Trophoblast cell (in vitro differentiated cells and primary cell): ENCODE results near the gene SMIM11. TPM values are rescaled to one million over a fixed set of nuclear protein-coding genes. Genes with fewer than 3 reads are reported as not detected.
"Not testable (repeated sequence)": the region's sequence is repeated elsewhere in the genome, so short reads cannot be mapped to it uniquely, and the experiment has no call there.

Source experiments
- DNase-seq, 2 donors: peaks; one replicate each; pipeline ENCODE4 v3.0.0-alpha.2; 2016
- H2AFZ ChIP-seq: 2 replicates; pipeline ENCODE4 v1.6.1; 2013; ENCODE audit warnings: low read length, moderate library complexity, mild to moderate bottlenecking; ENCODE audit not compliant: insufficient read depth, poor library complexity
- H2AK5ac ChIP-seq: 2 replicates; pipeline ENCODE4 v1.6.1; 2013; ENCODE audit warnings: mild to moderate bottlenecking, low read length
- H2BK120ac ChIP-seq: 2 replicates; pipeline ENCODE4 v1.6.1; 2013; ENCODE audit warnings: low read length, mild to moderate bottlenecking, moderate library complexity; ENCODE audit not compliant: insufficient read depth, poor library complexity
- H2BK12ac ChIP-seq: 2 replicates; pipeline ENCODE4 v1.6.1; 2013; ENCODE audit warnings: mild to moderate bottlenecking, low read length, moderate library complexity
- H2BK5ac ChIP-seq: 2 replicates; pipeline ENCODE4 v1.6.1; 2013; ENCODE audit warnings: low read length, low read depth, moderate library complexity, mild to moderate bottlenecking; ENCODE audit not compliant: poor library complexity
- H3K14ac ChIP-seq: 2 replicates; pipeline ENCODE4 v1.6.1; 2013; ENCODE audit warnings: mild to moderate bottlenecking, low read length
- H3K18ac ChIP-seq: 2 replicates; pipeline ENCODE4 v1.6.1; 2013; ENCODE audit warnings: mild to moderate bottlenecking, low read length
- H3K23ac ChIP-seq: 2 replicates; pipeline ENCODE4 v1.6.1; 2013; ENCODE audit warnings: low read length
- H3K27ac ChIP-seq: 2 replicates; pipeline ENCODE4 v1.5.1; 2013; ENCODE audit warnings: low read depth, mild to moderate bottlenecking, inconsistent platforms, low read length, moderate library complexity
- H3K27me3 ChIP-seq: 2 replicates; pipeline ENCODE4 v1.6.1; 2013; ENCODE audit warnings: inconsistent platforms, mild to moderate bottlenecking, low read length, moderate library complexity; ENCODE audit not compliant: insufficient read depth
- H3K36me3 ChIP-seq, 2 experiments: 1 replicate in 1 of 2; 2 replicates in 1 of 2; pipeline ENCODE4 v1.6.1; 2013; ENCODE audit warnings: low read length in 2 of 2, mild to moderate bottlenecking in 2 of 2, moderate library complexity in 1 of 2; ENCODE audit not compliant: insufficient read depth in 2 of 2, control insufficient read depth in 1 of 2
- H3K4ac ChIP-seq: 2 replicates; pipeline ENCODE4 v1.6.1; 2013; ENCODE audit warnings: low read depth, mild to moderate bottlenecking, low read length, moderate library complexity
- H3K4me1 ChIP-seq, 2 experiments: 1 replicate in 1 of 2; 2 replicates in 1 of 2; pipeline ENCODE4 v1.6.1; 2013; ENCODE audit warnings: low read length in 2 of 2, mild to moderate bottlenecking in 2 of 2, moderate library complexity in 1 of 2; ENCODE audit not compliant: insufficient read depth in 2 of 2, control insufficient read depth in 1 of 2
- H3K4me2 ChIP-seq: 2 replicates; pipeline ENCODE4 v1.6.1; 2013; ENCODE audit warnings: inconsistent platforms, mild to moderate bottlenecking, low read length, moderate library complexity
- H3K4me3 ChIP-seq: 2 replicates; pipeline ENCODE4 v1.5.1; 2013; ENCODE audit warnings: mild to moderate bottlenecking, low read depth, low read length, inconsistent platforms
- H3K79me1 ChIP-seq: one replicate; pipeline ENCODE4 v1.6.1; 2013; ENCODE audit warnings: low read length
- H3K79me2 ChIP-seq: 2 replicates; pipeline ENCODE4 v1.6.1; 2013; ENCODE audit warnings: low read length, mild to moderate bottlenecking; ENCODE audit not compliant: control insufficient read depth, insufficient read depth, poor library complexity
- H3K9ac ChIP-seq: 2 replicates; pipeline ENCODE4 v1.6.1; 2013; ENCODE audit warnings: mild to moderate bottlenecking, low read length
- H3K9me3 ChIP-seq: 2 replicates; pipeline ENCODE4 v1.6.1; 2013; ENCODE audit warnings: low read depth, mild to moderate bottlenecking, control low read depth, inconsistent platforms, low read length; ENCODE audit not compliant: insufficient read depth
- H4K12ac ChIP-seq: 2 replicates; pipeline ENCODE4 v1.6.1; 2013; ENCODE audit warnings: low read depth, mild to moderate bottlenecking, low read length, moderate library complexity
- H4K8ac ChIP-seq: 2 replicates; pipeline ENCODE4 v1.6.1; 2013; ENCODE audit warnings: low read depth, mild to moderate bottlenecking, low read length, moderate library complexity
- H4K91ac ChIP-seq: one replicate; pipeline ENCODE4 v1.6.1; 2013; ENCODE audit warnings: low read depth, mild to moderate bottlenecking, low read length, moderate library complexity
- WGBS: extraction: QIAGEN DNeasy Blood & Tissue Kit; methylation state at CpG from one replicate; pipeline ENCODE4 v1.1.7; 2013; ENCODE audit warnings: missing lambda C conversion rate; ENCODE audit not compliant: insufficient read length, insufficient coverage; ENCODE audit errors: extremely low coverage; 5-methylcytosine and 5-hydroxymethylcytosine counted together
- polyA plus RNA-seq: library from polyadenylated mRNA; stranded (reverse); fragments of 200-250 nt; gene quantifications from 2 replicates; pipeline ENCODE4 v1.2.3, GENCODE V29; 2013

SMIM11 gene, protein sequence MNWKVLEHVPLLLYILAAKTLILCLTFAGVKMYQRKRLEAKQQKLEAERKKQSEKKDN
- 4.6 and 4.8 TPM in 2 replicates for polyA plus RNA-seq

DNA sequence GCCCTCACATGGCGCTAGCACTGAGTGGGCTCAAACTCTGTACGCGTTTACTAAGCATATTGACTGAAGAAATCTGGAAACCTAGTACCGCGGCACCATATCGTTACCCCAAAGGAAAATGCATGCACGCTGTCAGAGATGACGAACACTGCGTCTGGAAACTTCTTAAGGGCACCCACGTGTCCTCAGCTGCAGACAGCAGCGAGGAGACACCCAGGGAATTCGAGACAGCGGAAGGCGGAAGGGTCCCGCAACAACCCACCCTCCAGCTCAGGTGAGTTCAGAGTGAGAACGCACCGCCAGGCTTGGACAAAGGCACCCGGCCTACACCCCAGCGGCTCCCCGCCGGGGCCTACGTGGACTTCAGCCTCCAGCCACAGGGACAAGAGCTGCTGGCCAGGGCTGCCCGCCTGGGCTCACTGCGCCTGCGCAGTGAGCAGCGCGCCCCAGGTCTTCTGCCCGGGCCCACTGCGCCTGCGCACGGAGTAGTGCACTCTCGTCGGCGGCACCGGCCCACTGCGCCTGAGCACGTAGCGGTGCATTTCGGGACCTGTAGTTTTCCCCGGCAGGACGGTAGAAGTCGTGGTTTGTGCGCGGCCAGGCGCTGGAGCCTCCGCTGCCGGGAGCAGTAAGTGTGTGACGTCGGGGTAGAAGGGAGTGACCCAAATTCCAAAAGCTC is at the start of gene SMIM11:
Gene SMIM11, plus strand, starts transcription at position 568 of the 679 bp plus-strand sequence. CDS start 3,998 bp downstream, outside the sequence.
- not testable (repeated sequence) for H3K36me3 ChIP-seq

GRCh38 chr21:34330055-34330454 is 45.3 kb upstream of the SMIM11 start:
- no peaks in the 10 kb centered on the region for H3K36me3 ChIP-seq
- H3K4me2 ChIP-seq, result no peak overlapping the region
- no CpG with 5 or more reads among the region's 8 CpGs for WGBS

More for the DNA sequence above, at the start of gene SMIM11:
- not testable (repeated sequence) for H3K4ac ChIP-seq, H3K4me3 ChIP-seq, H2AK5ac ChIP-seq, H3K4me2 ChIP-seq, H3K14ac ChIP-seq, H3K79me1 ChIP-seq, H4K91ac ChIP-seq, H3K27ac ChIP-seq, H3K18ac ChIP-seq, H3K9me3 ChIP-seq, H2BK5ac ChIP-seq, H3K23ac ChIP-seq, H2AFZ ChIP-seq, H3K4me1 ChIP-seq, H2BK12ac ChIP-seq, H4K8ac ChIP-seq, DNase-seq, H3K9ac ChIP-seq, H3K79me2 ChIP-seq, H4K12ac ChIP-seq, H2BK120ac ChIP-seq, H3K27me3 ChIP-seq
- WGBS, result no CpG with 5 or more reads among the region's 49 CpGs

GRCh38 chr21:34331726-34332125 is 43.6 kb upstream of the SMIM11 start:
- no peak overlapping the region for H2BK5ac ChIP-seq

More at GRCh38 chr21:34330055-34330454, 45.3 kb upstream of the SMIM11 start:
- H3K4me3 ChIP-seq, result no peak overlapping the region
- no peaks in the 10 kb centered on the region for H3K79me2 ChIP-seq
- no peak overlapping the region for H3K23ac ChIP-seq
- H3K27ac ChIP-seq, result no peak overlapping the region
- H4K12ac ChIP-seq, result no peak overlapping the region
- peaks cover 3% of the 10 kb centered on the region for H3K9me3 ChIP-seq
- H2BK12ac ChIP-seq, result no peak overlapping the region
- no peaks in the 10 kb centered on the region for H3K4me1 ChIP-seq
- no peak overlapping the region for H3K18ac ChIP-seq
- DNase-seq, result no peak
- H2AK5ac ChIP-seq, result no peak overlapping the region
- no peak overlapping the region for H3K4ac ChIP-seq
- H2BK120ac ChIP-seq, result no peak overlapping the region
- H3K14ac ChIP-seq, result no peak overlapping the region
- H2AFZ ChIP-seq, result no peak overlapping the region
- H4K8ac ChIP-seq, result no peak overlapping the region
- H4K91ac ChIP-seq, result no peak overlapping the region
- H3K9ac ChIP-seq, result no peak overlapping the region
- H3K27me3 ChIP-seq, result no peaks in the 10 kb centered on the region
- no peaks in the 10 kb centered on the region for H3K79me1 ChIP-seq
- no peak overlapping the region for H2BK5ac ChIP-seq

GRCh38 chr21:34332347-34332746 is 43.0 kb upstream of the SMIM11 start:
- H2AFZ ChIP-seq, result no peak overlapping the region
- H3K4me1 ChIP-seq, result peaks cover 0 to under 1% of the 10 kb centered on the region in 2 experiments
- no peak for DNase-seq
- no peak overlapping the region for H3K14ac ChIP-seq
- H2AK5ac ChIP-seq, result no peak overlapping the region
- no peak overlapping the region for H2BK5ac ChIP-seq
- H4K8ac ChIP-seq, result no peak overlapping the region
- H3K27me3 ChIP-seq, result no peaks in the 10 kb centered on the region
- no peaks in the 10 kb centered on the region for H3K79me2 ChIP-seq
- no peaks in the 10 kb centered on the region for H3K36me3 ChIP-seq
- no peak overlapping the region for H3K4me3 ChIP-seq
- no CpG with 5 or more reads among the region's 6 CpGs for WGBS
- H2BK120ac ChIP-seq, result no peak overlapping the region
- no peaks in the 10 kb centered on the region for H3K79me1 ChIP-seq
- H3K23ac ChIP-seq, result no peak overlapping the region
- no peak overlapping the region for H3K27ac ChIP-seq
- H4K91ac ChIP-seq, result no peak overlapping the region
- H3K4me2 ChIP-seq, result no peak overlapping the region
- H3K18ac ChIP-seq, result no peak overlapping the region
- H3K9ac ChIP-seq, result no peak overlapping the region
- H4K12ac ChIP-seq, result no peak overlapping the region
- H3K4ac ChIP-seq, result no peak overlapping the region
- no peak overlapping the region for H2BK12ac ChIP-seq
- H3K9me3 ChIP-seq, result peaks cover under 1% of the 10 kb centered on the region

More at GRCh38 chr21:34331726-34332125, 43.6 kb upstream of the SMIM11 start:
- Histone ChIP-seq H3K36me3 (no peaks in the 10 kb centered on the region), H3K79me1 (no peaks in the 10 kb centered on the region), H4K12ac (no peak overlapping the region), H3K14ac (no peak overlapping the region), H3K9me3 (peaks cover 3% of the 10 kb centered on the region), H2AFZ (no peak overlapping the region), H3K79me2 (no peaks in the 10 kb centered on the region), H3K4me2 (no peak overlapping the region), H3K4ac (no peak overlapping the region), H3K23ac (no peak overlapping the region), H3K9ac (no peak overlapping the region), H3K4me3 (no peak overlapping the region), H3K4me1 (no peaks in the 10 kb centered on the region), H2BK12ac (no peak overlapping the region), H4K91ac (no peak overlapping the region), H2AK5ac (no peak overlapping the region), H3K27me3 (no peaks in the 10 kb centered on the region), H3K18ac (no peak overlapping the region), H3K27ac (no peak overlapping the region), H2BK120ac (no peak overlapping the region), H4K8ac (no peak overlapping the region)
- DNase-seq, result no peak
- WGBS, result no CpG with 5 or more reads among the region's 5 CpGs
